K562 (cell line): Measurements from ENCODE around the gene EXOSC2. TPM values are rescaled to one million over a fixed set of nuclear protein-coding genes. Genes with fewer than 3 reads are reported as not detected.

ENCODE experiments used
- ATAC-seq: fragments of 200-7000 bp; cut with Tn5 transposase; 3 replicates; pipeline ENCODE4 v1.9.1; 2020; ENCODE audit warnings: moderate library complexity
- BruUV-seq: library from RNA; stranded (reverse); fragments of 400-500 nt; replicated peaks from 2 replicates; lab custom pipeline; 2021; lab: Mats Ljungman, UMichigan
- CTCF ChIA-PET: fragments of 300-600 bp; formaldehyde crosslinking; extraction: SDS; loops from one replicate; lab custom pipeline; 2021; ENCODE audit warnings: low intra/inter-chr PET ratio; lab: Yijun Ruan, JAX
- POLR2A ChIA-PET: fragments of 300-600, 350-650 bp; sonication (Branson Sonifier 250); formaldehyde crosslinking; extraction: SDS; loops from one replicate; lab custom pipeline; 2021; ENCODE audit warnings: antibody characterized with exemption, inconsistent platforms; lab: Yijun Ruan, JAX
- DNase-seq, 4 experiments: peaks; one replicate each; pipeline versions ENCODE4 v3.0.0 to v3.0.0-alpha.2; 2011 to 2018; ENCODE audit warnings: low spot score in 3 of 4, mixed read lengths in 3 of 4; ENCODE audit errors: extremely low read depth in 1 of 4
- FAIRE-seq: peaks from 2 replicates; lab custom pipeline; 2011; peaks lifted over from hg19 to GRCh38; lab: Jason Lieb, UNC
- H2AFZ ChIP-seq: 2 replicates; pipeline ENCODE4 v1.6.0; 2011; ENCODE audit warnings: low read depth, low read length, control low read depth, inconsistent platforms
- H3K27ac ChIP-seq: fragments of 200-600 bp; 3 replicates; pipeline ENCODE4 v1.8.0; 2011; ENCODE audit warnings: low read depth, mild to moderate bottlenecking, control low read depth, inconsistent platforms, low read length, moderate library complexity, mixed read lengths; ENCODE audit errors: extremely low read depth
- H3K27me3 ChIP-seq, 2 experiments: fragments of 300-600 bp in 1 of 2; 2 replicates in 1 of 2; 3 replicates in 1 of 2; pipeline versions ENCODE4 v1.6.0 to v1.8.0; 2011; ENCODE audit warnings: inconsistent platforms in 2 of 2, low read length in 2 of 2, mild to moderate bottlenecking in 1 of 2, mixed read lengths in 1 of 2, moderate library complexity in 1 of 2; ENCODE audit not compliant: control insufficient read depth in 2 of 2, insufficient read depth in 2 of 2
- H3K36me3 ChIP-seq: fragments of 300-600 bp; 3 replicates; pipeline ENCODE4 v1.8.0; 2011; ENCODE audit warnings: mild to moderate bottlenecking, low read length, inconsistent platforms; ENCODE audit not compliant: control insufficient read depth, insufficient read depth
- H3K4me1 ChIP-seq, 2 experiments: fragments of 200-600 bp in 1 of 2; replicated peaks in 1 of 2; 2 replicates in 1 of 2; 3 replicates in 1 of 2; pipeline versions ENCODE4 v1.5.1 to v1.8.0; 2011; ENCODE audit warnings: inconsistent platforms in 2 of 2, low read length in 2 of 2, mild to moderate bottlenecking in 1 of 2, mixed read lengths in 1 of 2, moderate library complexity in 1 of 2; ENCODE audit not compliant: control insufficient read depth in 2 of 2, insufficient read depth in 2 of 2
- H3K4me2 ChIP-seq: 2 replicates; pipeline ENCODE4 v1.6.1; 2011; ENCODE audit warnings: low read length, control low read depth, inconsistent platforms, mixed read lengths; ENCODE audit not compliant: insufficient read depth
- H3K4me3 ChIP-seq: fragments of 200-600 bp; sonication (generic), shearing (Covaris generic); 2 replicates; pipeline ENCODE4 v1.5.1; 2016; ENCODE audit warnings: control low read depth, inconsistent platforms
- H3K79me2 ChIP-seq: fragments of 200-600 bp; 3 replicates; pipeline ENCODE4 v1.8.0; 2011; ENCODE audit warnings: low read length, inconsistent platforms; ENCODE audit not compliant: control insufficient read depth, insufficient read depth
- H3K9ac ChIP-seq, 2 experiments: 2 replicates each; pipeline versions ENCODE4 v1.6.0 to v1.6.1; 2011; ENCODE audit warnings: low read depth in 2 of 2, low read length in 2 of 2, control low read depth in 1 of 2, inconsistent platforms in 1 of 2, mild to moderate bottlenecking in 1 of 2, mixed read lengths in 1 of 2; ENCODE audit not compliant: insufficient read depth in 1 of 2
- H3K9me1 ChIP-seq: one replicate; pipeline ENCODE4 v1.6.0; 2011; ENCODE audit warnings: inconsistent platforms, mild to moderate bottlenecking, low read length, moderate library complexity; ENCODE audit not compliant: control insufficient read depth, insufficient read depth
- H3K9me3 ChIP-seq: replicated peaks from 2 replicates; pipeline ENCODE4 v1.5.1; 2011; ENCODE audit warnings: low read depth, low read length, inconsistent platforms; ENCODE audit not compliant: control insufficient read depth, insufficient read depth
- H4K20me1 ChIP-seq: replicated peaks from 2 replicates; pipeline ENCODE4 v1.6.1; 2011; ENCODE audit warnings: low read length, inconsistent platforms, mixed read lengths; ENCODE audit not compliant: control insufficient read depth, insufficient read depth
- CBFB ChIP-seq: sonication (generic); formaldehyde crosslinking; IDR thresholded peaks from 2 replicates; pipeline ENCODE4 v1.4.0; 2020; ENCODE audit warnings: mild to moderate bottlenecking, missing genetic modification reagents
- EGR1 ChIP-seq: fragments of 450-650 bp; conservative IDR thresholded peaks from 2 replicates; pipeline ENCODE4 v1.6.1; 2017; ENCODE audit warnings: mild to moderate bottlenecking
- GTF2E2 ChIP-seq: fragments of 200-800 bp; sonication (Bioruptor generic); IDR thresholded peaks from 2 replicates; pipeline ENCODE4 v1.6.1; 2016; ENCODE audit warnings: missing genetic modification characterization, missing compliant biosample characterization
- HIVEP1 ChIP-seq: fragments of 250-450 bp; sonication (Bioruptor Pico); IDR thresholded peaks from 2 replicates; pipeline ENCODE4 v1.4.0; 2020; ENCODE audit warnings: mild to moderate bottlenecking
- JUNB ChIP-seq: fragments of 450-650 bp; formaldehyde crosslinking; conservative IDR thresholded peaks from 2 replicates; pipeline ENCODE4 v1.4.0; 2020; ENCODE audit warnings: mild to moderate bottlenecking
- MCM2 ChIP-seq: fragments of 450-650 bp; IDR thresholded peaks from 2 replicates; pipeline ENCODE4 v1.6.1; 2017; ENCODE audit warnings: low read depth, mild to moderate bottlenecking
- MEIS2 ChIP-seq: fragments of 450-650 bp; IDR thresholded peaks from 2 replicates; pipeline ENCODE4 v1.6.1; 2014; ENCODE audit warnings: mild to moderate bottlenecking; ENCODE audit not compliant: partially characterized antibody
- NONO ChIP-seq, 2 experiments: fragments of 200-400 bp in 1 of 2; fragments of 450-650 bp in 1 of 2; formaldehyde crosslinking in 1 of 2; IDR thresholded peaks; 2 replicates each; pipeline ENCODE4 v1.6.1; 2017; ENCODE audit warnings: low read depth in 2 of 2, mild to moderate bottlenecking in 2 of 2, moderate library complexity in 2 of 2, low read length in 1 of 2
- PCBP2 ChIP-seq: fragments of 200-400 bp; formaldehyde crosslinking; IDR thresholded peaks from 2 replicates; pipeline ENCODE4 v1.6.1; 2018; ENCODE audit warnings: low read length, low read depth, mild to moderate bottlenecking, moderate library complexity; ENCODE audit not compliant: poor library complexity, severe bottlenecking
- POLR2G ChIP-seq: fragments of 200-400 bp; formaldehyde crosslinking; IDR thresholded peaks from 2 replicates; pipeline ENCODE4 v1.6.1; 2017; ENCODE audit warnings: low read depth, mild to moderate bottlenecking, antibody characterized with exemption, low read length, moderate library complexity
- RCOR1 ChIP-seq, 2 experiments: IDR thresholded peaks; 2 replicates each; pipeline ENCODE4 v1.6.1; 2012; ENCODE audit warnings: low read depth in 2 of 2, low read length in 2 of 2, borderline replicate concordance in 1 of 2, improper control_type of control experiment in 1 of 2
- SAFB2 ChIP-seq: fragments of 200-400 bp; formaldehyde crosslinking; IDR thresholded peaks from 2 replicates; pipeline ENCODE4 v1.6.1; 2018; ENCODE audit warnings: borderline replicate concordance, low read length, low read depth, moderate library complexity; ENCODE audit not compliant: severe bottlenecking
- WGBS: fragments of 100-300 bp; shearing (Covaris generic); methylation state at CpG from one replicate; pipeline ENCODE4 v1.1.6; 2016; ENCODE audit warnings: low coverage, mixed read lengths; ENCODE audit not compliant: insufficient coverage; ENCODE audit errors: missing lambda C conversion rate; 5-methylcytosine and 5-hydroxymethylcytosine counted together
- in situ Hi-C: fragments of 300-500 bp; cut with MboI; formaldehyde crosslinking; loops from 4 replicates; pipeline ENCODE4 v1.15.0; 2018; ENCODE audit warnings: inconsistent platforms, mixed read lengths
- intact Hi-C: fragments of 100-400 bp; cut with micrococcal nuclease; formaldehyde crosslinking; loops from 2 replicates; pipeline ENCODE4 v1.14.2; 2022
- polyA plus RNA-seq, 8 experiments: library from polyadenylated mRNA; depleted of rRNA in 4 of 8; stranded (reverse) in 5 of 8; unstranded in 3 of 8; fragments of >200 nt; fragmentation: Nextera tagmentation in 2 of 8; fragmentation: Illumina TruSeq in 1 of 8; extraction: Ambion mirVana in 2 of 8; extraction: Trizol in 1 of 8; gene quantifications; 2 replicates each; pipeline versions ENCODE4 v1.2.1 to v1.2.3, GENCODE V29; 2011 to 2014; ENCODE audit warnings: inconsistent platforms in 1 of 8, missing spikeins in 1 of 8
- total RNA-seq, 7 experiments: library from RNA; depleted of rRNA in 6 of 7; stranded (reverse); fragments of >200 nt in 6 of 7; fragmentation: Illumina TruSeq in 2 of 7; extraction: Trizol in 2 of 7; gene quantifications; 2 replicates each; pipeline versions ENCODE4 v1.2.1 to v1.2.3, GENCODE V29; 2011 to 2021; ENCODE audit warnings: low replicate concordance in 1 of 7

EXOSC2 gene
- total and polyA plus RNA-seq, 9 of the 15 experiments (the other 6 are each of a cell fraction or from before 2014, with no cell fraction given) = 46.0 to 101 (median 77.6) TPM

DNA sequence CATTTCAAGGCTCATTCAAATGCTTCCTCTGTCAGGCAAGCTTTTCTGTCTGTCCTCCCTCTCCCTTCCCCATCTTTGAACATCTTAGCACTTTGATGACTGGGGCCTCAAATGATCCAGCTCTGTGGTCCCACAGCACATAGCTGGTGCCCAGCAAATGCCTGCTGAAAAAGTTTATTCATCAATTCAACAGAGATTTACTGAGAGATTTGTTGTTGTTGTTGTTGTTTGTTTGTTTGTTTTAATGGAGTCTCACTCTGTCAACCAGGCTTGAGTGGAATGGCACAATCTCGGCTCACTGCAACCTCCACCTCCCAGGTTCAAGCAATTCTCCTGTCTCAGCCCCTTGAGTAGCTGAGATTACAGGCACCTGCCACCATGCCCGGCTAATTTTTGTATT is 6.0 kb upstream of the EXOSC2 start:
- no peak for ATAC-seq

DNA sequence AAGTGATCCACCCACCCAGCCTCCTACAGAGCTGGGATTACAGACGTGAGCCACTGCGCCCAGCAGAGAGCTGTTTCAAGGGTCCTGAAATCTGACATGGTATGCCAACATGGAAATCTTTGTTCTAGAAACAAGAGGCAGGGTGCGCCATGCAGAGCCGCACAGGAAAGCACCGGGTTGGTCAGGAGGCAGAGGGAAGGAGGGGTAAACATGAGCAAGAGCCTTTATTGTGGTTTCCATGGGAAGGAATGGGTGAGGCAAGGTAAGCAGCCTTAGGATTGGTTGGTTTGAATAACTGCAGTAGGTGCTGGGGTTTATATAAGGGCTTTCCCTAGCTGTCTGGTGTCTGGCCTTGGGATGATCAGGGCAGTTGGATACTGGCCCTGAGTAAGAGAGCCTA is 5.5 kb upstream of the EXOSC2 start:
- Histone ChIP-seq H3K4me3 (no peak overlapping the region), H3K27me3 (peaks cover 2 to 5% of the 10 kb centered on the region in 2 experiments; a peak in 2 of 5 replicates), H3K9ac (no peak overlapping the region), H4K20me1 (no peaks in the 10 kb centered on the region), H2AFZ (no peak overlapping the region), H3K9me3 (0 out of 2 replicates have a peak, but pooled peaks cover 3% of the 10 kb centered on the region), H3K9me1 (no peaks in the 10 kb centered on the region), H3K36me3 (no peaks in the 10 kb centered on the region), H3K4me2 (no peak overlapping the region), H3K79me2 (0 out of 3 replicates have a peak, but pooled peaks cover 2% of the 10 kb centered on the region), H3K27ac (no peak overlapping the region)
- in situ Hi-C loops = loop anchor here (5.0 to 25.0 kb wide), 2 partner anchors 236 to 551 kb away; no protein-coding TSS in a partner anchor
- ATAC-seq (no peak), DNase-seq (no peak), FAIRE-seq (no peak)
- CTCF ChIA-PET = no interaction called here
- no TSS peak for BruUV-seq
- TF ChIP-seq JUNB (CRISPR knock-in tag) (no peak), HIVEP1 (CRISPR knock-in tag) (no peak), MCM2 (no peak), NONO (IDR thresholded peaks at IDR 0.05; ENCODE audit: low read depth in 2 of 2, low read length in 1 of 2) (no peak)
- TF ChIP-seq, all 486 proteins: peak for 0
- intact Hi-C loops = no loop called here
- 16% methylated on average over 5 of the region's 5 CpGs for WGBS
- POLR2A ChIA-PET = no interaction called here
- peaks cover 3 to 6% of the 10 kb centered on the region in 2 experiments; a peak in 4 of 5 replicates for H3K4me1 ChIP-seq

More for the DNA sequence above, 6.0 kb upstream of the EXOSC2 start:
- intact Hi-C loops = no loop called here
- Histone ChIP-seq H3K9ac (no peak overlapping the region), H4K20me1 (no peaks in the 10 kb centered on the region), H3K27me3 (peaks cover 2 to 5% of the 10 kb centered on the region in 2 experiments; a peak in 2 of 5 replicates), H3K4me3 (no peak overlapping the region), H3K4me2 (no peak overlapping the region), H2AFZ (no peak overlapping the region), H3K27ac (no peak overlapping the region), H3K79me2 (no peaks in the 10 kb centered on the region), H3K9me1 (no peaks in the 10 kb centered on the region), H3K9me3 (0 out of 2 replicates have a peak, but pooled peaks cover 3% of the 10 kb centered on the region), H3K36me3 (no peaks in the 10 kb centered on the region), H3K4me1 (peaks cover 3% of the 10 kb centered on the region in 2 experiments; a peak in 3 of 5 replicates)
- DNase-seq = no peak
- no TSS peak for BruUV-seq
- TF ChIP-seq POLR2G (no peak), RCOR1 (IDR thresholded peaks at IDR 0.05; ENCODE audit: borderline replicate concordance in 1 of 2, low read depth in 2 of 2, low read length in 2 of 2) (no peak), SAFB2 (no peak), PCBP2 (no peak), MEIS2 (no peak), EGR1 (no peak), CBFB (CRISPR knock-in tag) (no peak), GTF2E2 (tag) (no peak)
- ChIA-PET POLR2A (no interaction called here), CTCF (no interaction called here)
- no peak for FAIRE-seq
- in situ Hi-C loops = loop anchor here (5.0 to 25.0 kb wide), 2 partner anchors 235 to 550 kb away; no protein-coding TSS in a partner anchor
- 0% methylated on average over 2 of the region's 2 CpGs for WGBS
